Esophagus muscularis mucosa (tissue), 4 donors: ENCODE results near the gene ANO10. TPM values are rescaled to one million over a fixed set of nuclear protein-coding genes. Genes with fewer than 3 reads are reported as not detected.

ENCODE experiments used
- DNase-seq: peaks from one replicate; pipeline ENCODE4 v3.0.0-alpha.2; 2017; ENCODE audit errors: extremely low spot score
- H3K27ac ChIP-seq, 4 donors: fragments of 200-600 bp; sonication (generic); replicated peaks in 1 of 4; 1 replicate in 3 of 4; 2 replicates in 1 of 4; pipeline ENCODE4 v1.5.1; 2016 to 2019; ENCODE audit warnings: mild to moderate bottlenecking in 1 of 4
- H3K27me3 ChIP-seq, 4 donors: fragments of 200-600 bp; sonication (generic); one replicate each; pipeline versions ENCODE4 v1.5.1 to v1.6.0; 2016 to 2019
- H3K36me3 ChIP-seq, 4 donors: fragments of 200-600 bp; sonication (generic); one replicate each; pipeline ENCODE4 v1.5.1; 2016 to 2019
- H3K4me1 ChIP-seq, 4 donors: fragments of 200-600 bp; sonication (generic); one replicate each; pipeline ENCODE4 v1.5.1; 2016 to 2019
- H3K4me3 ChIP-seq, 4 donors: fragments of 200-600 bp; sonication (generic); 1 replicate in 2 of 4; 2 replicates in 2 of 4; pipeline ENCODE4 v1.5.1; 2016 to 2019; ENCODE audit warnings: mild to moderate bottlenecking in 4 of 4, moderate library complexity in 1 of 4
- H3K9me3 ChIP-seq, 4 donors: fragments of 200-600 bp; sonication (generic); 1 replicate in 3 of 4; 2 replicates in 1 of 4; pipeline ENCODE4 v1.5.1; 2016 to 2019
- EP300 ChIP-seq: sonication (generic); formaldehyde crosslinking; IDR thresholded peaks from one replicate; pipeline ENCODE4 v1.6.1; 2017; ENCODE audit warnings: antibody characterized with exemption
- POLR2A ChIP-seq: fragments of 450-650 bp; IDR thresholded peaks from one replicate; pipeline ENCODE4 v1.6.1; 2017; ENCODE audit warnings: antibody characterized with exemption, moderate library complexity, mild to moderate bottlenecking, low read depth
- POLR2AphosphoS5 ChIP-seq, 2 donors: sonication (generic); formaldehyde crosslinking; IDR thresholded peaks; one replicate each; pipeline ENCODE4 v1.6.1; 2017; ENCODE audit warnings: antibody characterized with exemption in 2 of 2
- WGBS: methylation state at CpG from one replicate; pipeline ENCODE4 v1.1.5; 2018; 5-methylcytosine and 5-hydroxymethylcytosine counted together
- intact Hi-C: fragments of 100-400 bp; cut with DNase I; formaldehyde crosslinking; loops from one replicate; pipeline ENCODE4 v1.15.1; 2023
- total RNA-seq, 4 donors: library from RNA; depleted of rRNA; stranded (reverse); fragments of >200 nt; gene quantifications; one replicate each; pipeline versions ENCODE4 v1.1.0 to v1.2.1, GENCODE V29; 2016
- TF ChIP-seq, protein P1 (sequence below), 3 experiments: fragments of 200-600 bp in 2 of 3; fragments of 450-650 bp in 1 of 3; sonication (generic) in 2 of 3; IDR thresholded peaks; one replicate each; pipeline ENCODE4 v1.5.1; 2017 to 2019; ENCODE audit warnings: antibody characterized with exemption in 3 of 3, mild to moderate bottlenecking in 2 of 3, moderate library complexity in 1 of 3

Gene ANO10
- total RNA-seq, 4 donors from 2014 or later: 19.2 to 26.2 (median 24.0) TPM

DNA sequence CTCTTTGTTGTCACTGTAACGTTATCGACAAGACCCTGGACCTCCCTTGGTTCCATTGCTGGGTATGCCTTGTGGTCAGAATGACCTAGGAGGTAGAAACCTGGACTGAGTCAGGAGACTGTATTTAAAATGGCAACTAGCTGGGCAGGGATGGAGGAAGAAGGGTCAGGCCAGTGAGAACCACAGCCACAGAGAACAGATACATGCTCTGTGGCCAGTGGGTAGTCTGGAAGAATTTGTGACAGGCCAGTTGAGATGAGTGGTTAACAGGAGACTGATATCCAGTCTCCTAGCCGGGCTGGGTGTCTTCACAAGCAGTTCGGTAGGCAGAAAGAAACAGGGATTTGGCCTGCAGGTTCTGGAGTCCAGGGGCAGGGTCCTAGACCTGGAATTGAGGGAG lies 276.6 kb downstream of the ANO10 start:
- no peak overlapping the region for H3K4me3 ChIP-seq
- 93% methylated on average over 4 of the region's 4 CpGs for WGBS
- H3K36me3 ChIP-seq: peaks cover 57 to 99% (median 90%) of the 10 kb centered on the region in 4 donors
- H3K27ac ChIP-seq: no peak overlapping the region
- H3K4me1 ChIP-seq: peaks cover 0 to 10% (median 0%) of the 10 kb centered on the region in 4 donors
- no peak for TF ChIP-seq POLR2AphosphoS5 (IDR thresholded peaks at IDR 0.05)
- no peak for TF ChIP-seq POLR2A
- TF ChIP-seq, protein P1, sequence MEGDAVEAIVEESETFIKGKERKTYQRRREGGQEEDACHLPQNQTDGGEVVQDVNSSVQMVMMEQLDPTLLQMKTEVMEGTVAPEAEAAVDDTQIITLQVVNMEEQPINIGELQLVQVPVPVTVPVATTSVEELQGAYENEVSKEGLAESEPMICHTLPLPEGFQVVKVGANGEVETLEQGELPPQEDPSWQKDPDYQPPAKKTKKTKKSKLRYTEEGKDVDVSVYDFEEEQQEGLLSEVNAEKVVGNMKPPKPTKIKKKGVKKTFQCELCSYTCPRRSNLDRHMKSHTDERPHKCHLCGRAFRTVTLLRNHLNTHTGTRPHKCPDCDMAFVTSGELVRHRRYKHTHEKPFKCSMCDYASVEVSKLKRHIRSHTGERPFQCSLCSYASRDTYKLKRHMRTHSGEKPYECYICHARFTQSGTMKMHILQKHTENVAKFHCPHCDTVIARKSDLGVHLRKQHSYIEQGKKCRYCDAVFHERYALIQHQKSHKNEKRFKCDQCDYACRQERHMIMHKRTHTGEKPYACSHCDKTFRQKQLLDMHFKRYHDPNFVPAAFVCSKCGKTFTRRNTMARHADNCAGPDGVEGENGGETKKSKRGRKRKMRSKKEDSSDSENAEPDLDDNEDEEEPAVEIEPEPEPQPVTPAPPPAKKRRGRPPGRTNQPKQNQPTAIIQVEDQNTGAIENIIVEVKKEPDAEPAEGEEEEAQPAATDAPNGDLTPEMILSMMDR (IDR thresholded peaks at IDR 0.05): no peak
- TF ChIP-seq EP300: no peak
- no peak for DNase-seq
- no peaks in the 10 kb centered on the region for H3K9me3 ChIP-seq
- no peaks in the 10 kb centered on the region for H3K27me3 ChIP-seq
- intact Hi-C loops: no loop called here

DNA sequence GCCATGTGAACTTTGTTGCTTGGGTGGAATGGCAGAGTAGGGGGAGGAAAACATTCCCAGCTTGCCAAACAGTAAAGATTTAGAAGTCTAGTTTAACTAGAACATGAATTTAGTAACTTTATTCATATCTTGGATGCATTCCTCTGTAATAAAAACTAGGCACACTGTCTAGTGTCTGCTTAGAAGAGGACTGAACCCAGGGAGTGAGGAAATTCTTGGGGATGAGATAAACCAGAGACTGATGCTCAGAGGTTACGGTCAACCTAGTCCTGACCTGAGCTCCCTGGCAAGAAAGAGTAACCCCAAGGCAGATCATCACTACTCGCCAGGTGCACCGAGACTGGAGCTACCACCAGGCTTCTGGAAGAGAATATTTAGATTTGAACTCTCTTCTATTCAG lies 277.3 kb downstream of the ANO10 start:
- TF ChIP-seq, protein P1 (IDR thresholded peaks at IDR 0.05): no peak
- TF ChIP-seq POLR2A (no peak), EP300 (no peak), POLR2AphosphoS5 (IDR thresholded peaks at IDR 0.05) (no peak)
- peaks cover 60 to 98% (median 87%) of the 10 kb centered on the region in 4 donors for H3K36me3 ChIP-seq
- H3K27me3 ChIP-seq: no peaks in the 10 kb centered on the region
- intact Hi-C loops: no loop called here
- WGBS: 94% methylated on average over 3 of the region's 3 CpGs
- H3K4me1 ChIP-seq: peaks cover 0 to 10% (median 0%) of the 10 kb centered on the region in 4 donors
- no peak overlapping the region for H3K4me3 ChIP-seq
- H3K27ac ChIP-seq: no peak overlapping the region
- H3K9me3 ChIP-seq: no peaks in the 10 kb centered on the region
- no peak for DNase-seq

DNA sequence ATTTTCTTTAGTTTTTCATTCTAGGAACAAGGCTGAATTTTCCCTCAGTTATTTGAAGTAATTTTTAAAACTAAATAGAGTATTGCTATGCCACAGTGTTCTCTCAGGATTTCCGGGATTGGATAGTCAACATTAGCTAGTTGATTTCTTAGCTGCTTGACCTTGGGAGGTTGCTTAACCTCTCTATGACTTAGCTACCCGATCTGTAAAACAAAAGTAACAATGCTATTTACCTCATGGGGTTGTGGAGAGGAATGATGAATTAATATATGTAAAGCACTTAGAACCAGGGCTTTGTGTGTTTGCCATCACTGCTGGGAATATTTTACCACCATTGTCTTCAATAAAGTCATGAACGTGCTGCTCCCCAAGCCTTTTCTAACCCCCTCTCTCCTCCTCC lies 278.0 kb downstream of the ANO10 start:
- DNase-seq: no peak
- WGBS: 78% methylated on average over 3 of the region's 3 CpGs
- Histone ChIP-seq H3K36me3 (peaks cover 57 to 98% (median 86%) of the 10 kb centered on the region in 4 donors), H3K4me3 (no peak overlapping the region), H3K27me3 (no peaks in the 10 kb centered on the region), H3K4me1 (peaks cover 0 to 10% (median 0%) of the 10 kb centered on the region in 4 donors), H3K9me3 (peaks cover 0 to 7% (median 6%) of the 10 kb centered on the region in 4 donors), H3K27ac (no peak overlapping the region)
- TF ChIP-seq, protein P1 (IDR thresholded peaks at IDR 0.05): no peak
- no peak for TF ChIP-seq POLR2AphosphoS5 (IDR thresholded peaks at IDR 0.05)
- intact Hi-C loops: no loop called here

DNA sequence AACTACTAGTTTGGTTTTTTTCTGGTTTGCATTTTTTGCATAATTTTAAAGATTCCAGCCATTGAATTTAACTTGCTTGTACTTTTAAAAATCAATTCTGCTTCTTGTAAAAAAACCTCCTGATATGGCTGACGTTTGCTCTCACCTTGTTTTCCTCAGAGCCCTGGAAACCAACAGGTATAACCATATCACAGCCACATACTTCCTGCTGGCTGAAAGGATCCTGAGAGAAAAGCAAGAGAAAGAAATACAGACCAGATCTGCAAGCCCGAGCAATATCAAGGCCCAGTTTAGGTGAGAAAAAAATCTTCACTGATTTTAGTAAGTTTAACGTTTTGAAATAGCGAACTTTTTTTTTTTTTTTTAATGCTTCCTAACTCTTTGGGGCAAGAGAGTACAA lies 278.6 kb downstream of the ANO10 start:
- no peak overlapping the region for H3K4me3 ChIP-seq
- 82% methylated on average over 4 of the region's 4 CpGs for WGBS
- no peak for DNase-seq
- intact Hi-C loops: no loop called here
- peaks cover 0 to 10% (median 0%) of the 10 kb centered on the region in 4 donors for H3K4me1 ChIP-seq
- no peaks in the 10 kb centered on the region for H3K27me3 ChIP-seq
- H3K36me3 ChIP-seq: peaks cover 51 to 98% (median 82%) of the 10 kb centered on the region in 4 donors
- H3K27ac ChIP-seq: no peak overlapping the region
- TF ChIP-seq EP300: no peak
- H3K9me3 ChIP-seq: peaks cover 0 to 13% (median 12%) of the 10 kb centered on the region in 4 donors

DNA sequence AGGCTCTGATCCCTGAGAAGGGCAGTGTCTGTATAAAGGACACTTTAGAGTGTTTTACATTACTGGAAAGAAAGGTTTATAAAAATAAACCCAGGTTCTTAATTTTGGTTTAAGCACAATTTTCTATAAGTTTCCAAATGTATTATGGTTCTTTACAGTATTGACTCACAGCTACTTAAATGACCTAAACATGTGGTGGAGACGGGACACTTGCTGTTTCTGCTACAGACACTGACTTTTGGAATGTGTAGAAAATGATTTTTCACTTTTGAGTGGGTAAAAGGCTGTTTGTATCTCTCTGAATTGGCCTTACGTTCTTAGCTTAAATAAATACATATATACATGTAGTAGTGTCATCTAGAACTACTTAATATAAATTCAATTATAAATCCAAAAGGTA lies 280.0 kb downstream of the ANO10 start:
- Histone ChIP-seq H3K9me3 (peaks cover 0 to 27% (median 26%) of the 10 kb centered on the region in 4 donors), H3K27me3 (no peaks in the 10 kb centered on the region), H3K4me1 (peaks cover 0 to 10% (median 0%) of the 10 kb centered on the region in 4 donors), H3K4me3 (no peak overlapping the region), H3K27ac (no peak overlapping the region), H3K36me3 (peaks cover 39 to 98% (median 83%) of the 10 kb centered on the region in 4 donors)
- 90% methylated on average over 2 of the region's 2 CpGs for WGBS
- intact Hi-C loops: no loop called here
- no peak for DNase-seq
- TF ChIP-seq POLR2A (no peak), POLR2AphosphoS5 (IDR thresholded peaks at IDR 0.05) (no peak), EP300 (no peak)
- TF ChIP-seq, protein P1 (IDR thresholded peaks at IDR 0.05): no peak
